Measurements from ENCODE around the gene SPG21.

The SPG21 gene

DNA sequence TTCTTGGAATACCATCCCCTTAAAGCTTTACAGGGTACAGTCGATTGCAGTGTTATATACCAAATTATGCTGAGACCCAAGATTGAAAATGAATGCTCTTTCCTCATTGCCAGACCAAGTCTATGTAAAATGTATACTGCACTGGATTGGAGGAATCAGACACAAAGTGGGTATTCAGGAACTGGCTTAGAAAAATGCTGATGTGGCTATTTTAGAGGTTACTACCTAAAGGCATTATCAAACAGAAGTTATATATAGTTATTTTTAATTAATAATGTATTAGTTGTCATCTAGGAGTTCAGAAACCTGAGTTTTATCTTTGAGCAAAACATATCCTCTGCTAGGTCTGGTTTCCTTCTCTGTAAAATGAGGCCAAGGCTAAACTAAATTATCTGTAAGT, 3.6 kb upstream of the SPG21 start:
- in situ Hi-C loops (cut with MboI; ENCODE audit: low sequenced_read_pairs) = no loop called here

DNA sequence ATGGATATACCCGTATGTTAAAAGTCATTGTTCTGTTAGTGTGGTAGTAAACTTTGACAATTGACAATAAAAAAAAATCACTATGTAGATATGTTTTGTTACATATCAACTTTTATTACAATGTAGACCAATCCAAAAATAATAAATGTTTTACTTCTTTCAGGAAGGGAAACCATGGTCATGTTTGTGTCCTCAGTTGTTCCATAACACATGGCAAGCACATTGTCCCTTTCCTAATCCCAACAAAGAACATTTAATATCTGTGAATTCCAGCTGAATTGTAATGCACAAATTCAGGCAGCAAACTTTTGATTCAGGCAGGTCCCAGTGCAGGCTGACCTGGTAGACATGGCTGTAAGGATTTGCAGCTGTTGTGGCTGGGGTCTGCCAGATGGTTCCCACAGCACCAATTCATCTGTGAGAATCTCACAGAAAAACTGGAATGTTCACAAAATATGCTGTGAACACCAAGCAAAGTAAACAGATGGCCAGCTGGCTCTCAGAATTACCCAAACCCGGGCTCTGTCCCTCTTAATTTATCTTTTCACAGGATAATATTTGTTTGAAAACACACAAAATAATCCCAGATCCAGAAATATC, 1.9 kb upstream of the SPG21 start:
- in situ Hi-C loops (cut with MboI; ENCODE audit: low sequenced_read_pairs) = no loop called here

DNA sequence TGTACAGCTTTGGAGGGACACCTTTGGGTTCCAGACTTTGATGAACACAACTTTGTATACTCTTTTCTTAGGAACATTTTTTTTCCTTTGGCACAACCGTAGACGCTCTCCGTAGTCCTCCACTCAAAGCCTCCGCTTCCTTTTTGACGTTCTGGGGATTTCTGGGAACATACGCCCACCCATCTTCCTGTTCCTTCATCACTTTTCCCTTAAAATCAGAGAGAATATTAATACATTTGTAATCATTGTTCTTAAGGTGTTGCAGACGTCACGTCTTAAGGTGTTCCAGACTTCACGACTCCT, 405 bp upstream of the SPG21 start:
- in situ Hi-C loops (cut with MboI; ENCODE audit: low sequenced_read_pairs) = no loop called here

DNA sequence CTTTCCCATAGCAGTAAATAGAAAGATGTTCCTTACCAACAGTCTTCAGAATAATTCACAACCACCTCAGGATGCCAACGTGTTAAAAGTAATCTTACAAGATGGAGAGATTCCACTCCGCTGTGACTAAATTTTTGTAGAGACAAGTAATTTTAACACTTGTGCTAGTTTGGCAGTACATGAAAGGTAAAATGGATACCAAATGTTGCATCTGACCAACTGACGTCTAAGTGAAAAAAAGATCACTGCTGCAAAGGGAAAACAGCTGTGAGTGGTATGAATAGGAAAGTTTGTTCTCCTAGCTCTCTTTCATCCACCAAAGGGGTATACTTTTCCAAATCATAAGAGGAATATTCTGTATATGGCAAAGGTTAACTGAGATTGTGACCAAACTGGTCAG, 2.6 kb downstream of the SPG21 start:
- in situ Hi-C loops (cut with MboI; ENCODE audit: low sequenced_read_pairs) = no loop called here

DNA sequence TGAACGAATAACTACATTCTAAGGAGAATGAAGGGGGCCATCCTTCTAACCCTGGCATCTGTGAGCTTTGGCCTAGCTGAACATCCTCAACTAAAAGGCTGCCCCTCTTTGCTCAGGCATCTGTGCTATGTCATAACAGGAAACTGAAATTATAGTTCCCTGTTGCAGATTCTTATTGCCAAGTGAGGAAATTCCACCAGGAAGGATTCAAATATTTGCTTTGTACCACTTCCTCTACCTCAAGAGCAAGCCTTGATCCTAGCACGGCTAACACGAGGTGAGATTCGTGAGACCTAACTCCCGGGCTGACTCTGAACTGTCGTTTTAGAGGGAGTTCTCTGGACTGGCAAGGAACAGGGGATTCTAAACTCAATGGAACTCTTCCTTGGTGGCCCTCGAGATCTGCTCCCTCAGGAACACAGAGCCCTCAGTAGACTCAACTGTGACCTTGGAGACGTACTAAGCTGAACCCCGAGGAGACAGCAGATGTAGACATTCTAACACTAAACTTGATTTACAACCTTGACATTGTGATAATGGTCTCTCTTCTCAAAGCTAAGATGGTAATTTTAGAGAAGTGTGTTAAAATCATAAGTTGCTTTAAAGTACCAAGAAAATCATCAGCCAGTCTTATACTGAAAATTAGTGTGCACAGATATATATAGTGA, 4.2 kb downstream of the SPG21 start:
- in situ Hi-C loops (cut with MboI; ENCODE audit: low sequenced_read_pairs) = no loop called here

DNA sequence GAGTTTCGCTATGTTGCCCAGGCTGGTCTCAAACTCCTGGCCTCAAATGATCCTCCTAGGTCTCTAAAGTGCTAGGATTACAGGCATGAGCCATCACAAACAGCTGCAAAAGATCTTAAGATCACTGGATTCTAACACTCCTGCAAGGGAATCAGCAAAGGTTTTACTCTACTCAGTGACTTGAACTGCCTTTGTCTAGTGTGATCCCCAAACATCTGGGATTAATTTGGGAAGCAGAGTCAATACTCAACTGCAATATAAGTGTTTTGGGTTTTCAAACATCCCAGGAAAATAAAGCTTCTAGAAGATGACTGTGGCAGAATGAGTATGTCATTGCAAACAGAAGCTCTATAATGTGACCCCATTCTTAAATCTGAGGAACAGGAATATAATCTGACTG, 7.2 kb downstream of the SPG21 start:
- in situ Hi-C loops (cut with MboI; ENCODE audit: low sequenced_read_pairs) = no loop called here

DNA sequence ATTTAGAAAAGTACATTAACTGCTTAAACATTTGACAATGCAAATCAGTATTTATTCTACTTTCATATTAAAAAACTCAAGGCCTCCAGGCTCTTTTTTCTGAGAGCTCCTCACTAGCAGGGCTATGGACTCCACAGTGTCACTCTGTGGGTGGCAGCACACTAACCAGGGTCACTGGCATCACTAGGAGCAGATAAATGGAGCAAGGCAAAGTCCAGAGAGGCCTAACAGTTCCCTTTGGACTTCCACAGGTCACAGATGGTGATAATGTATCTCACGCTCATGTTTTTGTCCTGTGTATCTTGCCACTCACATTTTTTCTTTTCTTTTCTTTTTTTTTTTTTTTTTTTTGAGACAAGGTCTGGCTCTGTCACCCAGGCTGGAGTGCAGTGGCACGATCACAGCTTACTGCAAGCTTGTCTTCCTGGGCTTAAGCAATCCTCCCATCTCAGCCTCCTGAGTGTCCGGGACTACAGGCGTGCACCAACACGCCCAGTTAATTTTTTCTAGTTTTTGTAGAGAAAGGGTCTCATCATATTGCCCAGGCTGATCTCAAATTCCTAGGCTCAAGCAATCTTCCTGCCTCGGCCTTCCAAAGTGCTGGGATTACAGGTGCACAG, 7.8 kb downstream of the SPG21 start:
- in situ Hi-C loops (cut with MboI; ENCODE audit: low sequenced_read_pairs) = no loop called here

DNA sequence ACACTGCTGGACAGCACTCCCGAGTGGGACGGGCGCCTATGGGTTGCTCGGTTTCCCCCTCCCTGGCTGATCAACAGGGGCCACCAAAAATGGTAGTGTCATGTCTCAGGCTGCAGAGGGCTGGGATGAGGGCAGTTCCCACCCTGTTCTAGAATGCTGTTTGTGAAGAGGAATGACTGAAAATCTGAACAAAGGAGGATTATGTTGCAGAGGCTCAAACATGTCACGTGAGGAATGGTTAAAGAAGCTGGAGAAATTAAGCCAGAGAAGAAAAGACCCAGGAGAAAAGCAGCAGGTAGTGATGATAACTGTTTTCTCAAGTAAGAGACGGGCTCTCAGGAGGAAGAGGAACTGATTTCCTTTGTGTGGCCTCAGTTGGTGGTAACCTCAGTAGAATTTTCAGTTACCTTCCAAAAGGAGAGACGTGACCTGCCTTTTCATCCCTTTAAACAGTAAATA, 10.4 kb downstream of the SPG21 start:
- in situ Hi-C loops (cut with MboI; ENCODE audit: low sequenced_read_pairs) = no loop called here

DNA sequence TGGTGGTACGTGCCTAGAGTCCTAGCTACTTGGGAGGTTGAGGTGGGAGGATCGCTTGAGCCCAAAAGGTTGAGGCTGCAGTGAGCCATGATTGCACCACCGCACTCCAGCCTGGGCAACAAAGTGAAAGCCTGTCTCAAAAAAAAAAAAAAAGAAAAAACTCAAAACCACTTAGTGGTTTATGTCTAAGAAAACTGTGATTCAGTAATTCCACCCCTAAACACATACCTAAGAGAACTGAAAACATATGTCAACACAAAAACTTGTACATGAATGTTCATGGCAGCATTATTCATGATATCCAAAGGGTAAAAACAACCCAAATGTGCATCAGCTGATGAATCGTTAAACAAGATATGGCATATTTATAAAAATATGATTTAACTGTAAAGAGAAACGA, 14.3 kb downstream of the SPG21 start:
- in situ Hi-C loops (cut with MboI; ENCODE audit: low sequenced_read_pairs) = no loop called here

DNA sequence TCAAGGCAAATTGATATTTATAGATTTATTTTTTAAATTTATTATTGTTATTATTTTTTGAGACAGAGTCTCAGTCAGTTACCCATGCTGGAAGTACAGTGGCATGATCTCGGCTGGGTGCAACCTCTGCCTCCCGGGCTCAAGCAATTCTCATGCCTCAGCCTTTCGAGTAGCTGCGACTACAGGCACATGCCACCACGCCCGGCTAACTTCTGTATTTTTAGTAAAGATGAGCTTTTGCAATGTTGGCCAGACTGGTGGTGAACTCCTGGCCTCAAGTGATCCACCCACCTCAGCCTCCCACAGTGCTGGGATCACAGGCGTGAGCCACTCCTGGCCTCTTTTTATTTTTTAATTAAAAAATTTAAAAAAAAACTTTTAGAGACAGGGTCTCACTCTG, 19.0 kb downstream of the SPG21 start:
- in situ Hi-C loops (cut with MboI; ENCODE audit: low sequenced_read_pairs) = no loop called here

DNA sequence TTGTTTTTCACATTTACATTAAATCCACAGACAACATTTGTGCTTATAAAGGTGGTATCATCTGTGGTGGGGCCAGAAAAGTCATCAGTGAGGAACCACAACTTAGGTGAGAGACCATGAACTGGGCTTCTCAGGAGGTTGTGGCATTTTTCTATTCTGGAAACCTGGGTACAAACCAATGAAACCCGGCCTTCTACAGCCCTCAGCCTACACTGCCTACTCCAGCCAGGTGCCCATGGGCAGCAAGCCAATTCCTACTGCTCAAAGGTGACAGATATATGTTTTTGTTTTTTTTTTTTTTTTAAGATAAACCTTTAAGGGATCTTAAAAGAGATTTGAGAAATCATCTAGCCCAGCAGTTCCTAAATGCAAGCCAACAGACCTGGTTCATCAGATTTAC, 20.3 kb downstream of the SPG21 start:
- in situ Hi-C loops (cut with MboI; ENCODE audit: low sequenced_read_pairs) = no loop called here

DNA sequence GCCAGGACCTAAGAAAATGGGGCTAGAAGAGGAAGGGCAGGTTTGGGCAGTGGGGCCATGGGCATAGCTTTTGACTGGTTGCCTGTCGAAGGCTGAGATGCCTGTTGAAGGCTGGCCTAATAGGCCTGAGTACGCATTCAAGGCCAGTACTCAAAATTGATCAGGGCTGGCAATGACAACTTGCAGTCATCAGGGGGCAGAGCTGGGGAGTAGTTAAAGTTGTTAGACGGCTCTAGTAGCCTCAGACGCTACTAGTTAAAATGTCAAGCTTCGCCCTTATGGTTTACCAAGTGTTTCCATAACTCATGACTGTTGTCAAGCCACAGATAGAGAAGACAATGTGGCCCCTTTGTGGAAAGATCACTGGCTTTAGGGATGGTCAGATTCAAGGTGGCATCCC, 28.7 kb downstream of the SPG21 start:
- in situ Hi-C loops (cut with MboI; ENCODE audit: low sequenced_read_pairs) = no loop called here

DNA sequence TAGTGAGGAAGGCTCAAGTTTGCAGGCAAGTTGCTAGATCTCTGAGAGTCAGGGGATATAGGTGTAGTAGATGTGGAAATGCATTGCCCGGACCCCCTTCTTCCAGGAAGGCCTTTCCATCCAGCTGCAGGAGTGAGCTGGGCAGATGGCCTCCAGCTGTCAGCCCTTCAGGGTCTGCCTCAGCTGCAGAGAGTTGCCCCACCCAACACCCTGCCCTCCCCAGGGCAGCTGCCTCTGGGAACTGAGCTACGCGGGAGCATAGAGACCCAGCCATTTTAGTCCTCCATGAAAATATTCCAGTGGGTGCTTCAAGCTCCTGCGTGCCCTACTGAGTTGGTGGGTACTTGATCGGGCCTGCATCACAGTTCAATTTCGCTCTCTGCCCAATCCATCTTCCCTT, 29.6 kb downstream of the SPG21 start:
- in situ Hi-C loops (cut with MboI; ENCODE audit: low sequenced_read_pairs) = no loop called here

DNA sequence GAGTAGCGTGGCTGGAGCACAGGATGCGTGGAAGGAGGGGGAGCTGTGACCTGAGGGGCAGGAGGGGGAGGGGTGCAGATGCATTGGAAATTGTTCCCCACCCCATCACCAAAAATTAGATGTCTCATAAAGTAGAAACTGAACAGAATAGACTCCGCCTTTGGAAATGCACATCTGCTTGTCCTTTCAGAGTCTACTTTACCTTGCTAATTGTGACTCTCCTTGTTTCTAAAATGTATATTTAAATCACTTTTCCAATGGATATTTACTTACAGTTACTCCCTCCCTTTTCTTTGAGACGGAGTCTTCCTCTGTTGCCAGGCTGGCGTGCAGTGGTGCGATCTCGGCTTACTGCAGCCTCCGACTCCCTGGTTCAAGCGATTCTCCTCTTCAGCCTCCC, 30.6 kb downstream of the SPG21 start:
- in situ Hi-C loops (cut with MboI; ENCODE audit: low sequenced_read_pairs) = no loop called here

DNA sequence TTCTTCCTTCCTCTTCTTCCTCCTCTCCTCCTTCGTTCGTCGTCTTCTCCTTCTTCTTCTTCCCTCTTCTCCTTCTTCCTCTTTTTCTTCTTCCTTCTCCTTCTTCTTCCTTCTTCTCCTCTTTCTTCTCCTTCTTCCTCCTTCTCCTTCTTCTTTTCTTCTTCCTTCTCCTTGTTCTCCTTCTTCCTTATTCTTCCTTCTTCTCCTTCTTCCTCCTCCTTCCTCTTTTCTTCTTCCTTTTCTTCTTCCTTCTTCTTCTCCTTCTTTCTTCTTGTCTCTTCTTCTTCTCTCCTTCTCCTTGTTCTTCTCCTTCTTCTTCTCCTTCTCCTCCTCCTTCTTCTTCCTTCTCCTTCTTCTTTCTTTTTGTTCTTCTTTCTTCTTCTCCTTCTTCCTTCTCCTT, 35.3 kb downstream of the SPG21 start:
- in situ Hi-C loops (cut with MboI; ENCODE audit: low sequenced_read_pairs) = no loop called here

DNA sequence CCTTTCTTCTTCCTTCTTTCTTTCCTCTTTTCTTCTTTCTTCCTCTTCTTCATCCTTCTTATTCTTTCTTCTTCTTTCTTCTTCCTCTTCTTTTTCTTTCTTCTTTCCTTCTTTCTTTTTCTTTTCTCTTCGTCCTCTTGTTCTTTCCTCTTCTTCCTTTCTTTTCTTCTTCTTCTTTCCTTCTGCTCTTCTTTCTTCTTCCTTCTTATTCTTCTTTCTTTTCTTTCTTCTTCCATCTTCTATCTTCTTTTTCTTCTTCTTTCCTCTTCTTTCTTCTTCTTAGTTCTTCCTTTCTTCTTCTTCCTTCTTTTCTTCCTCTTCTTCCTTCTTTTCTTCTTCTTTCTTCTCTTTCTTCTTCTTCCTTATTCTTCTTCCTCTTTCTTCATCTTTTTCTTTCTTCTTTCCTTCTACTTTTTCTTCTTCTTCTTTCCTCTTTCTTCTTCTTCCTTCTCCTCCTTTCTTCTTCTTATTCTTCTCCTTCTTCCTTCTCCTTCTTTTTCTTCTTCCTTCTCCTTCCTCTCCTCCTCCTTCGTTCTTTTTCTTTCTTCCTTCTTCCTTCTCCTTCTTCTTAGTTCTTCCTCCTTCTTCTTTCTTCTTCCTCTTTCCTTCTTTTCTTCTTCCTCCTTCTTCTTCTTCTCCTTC, 37.8 kb downstream of the SPG21 start:
- in situ Hi-C loops (cut with MboI; ENCODE audit: low sequenced_read_pairs) = no loop called here

DNA sequence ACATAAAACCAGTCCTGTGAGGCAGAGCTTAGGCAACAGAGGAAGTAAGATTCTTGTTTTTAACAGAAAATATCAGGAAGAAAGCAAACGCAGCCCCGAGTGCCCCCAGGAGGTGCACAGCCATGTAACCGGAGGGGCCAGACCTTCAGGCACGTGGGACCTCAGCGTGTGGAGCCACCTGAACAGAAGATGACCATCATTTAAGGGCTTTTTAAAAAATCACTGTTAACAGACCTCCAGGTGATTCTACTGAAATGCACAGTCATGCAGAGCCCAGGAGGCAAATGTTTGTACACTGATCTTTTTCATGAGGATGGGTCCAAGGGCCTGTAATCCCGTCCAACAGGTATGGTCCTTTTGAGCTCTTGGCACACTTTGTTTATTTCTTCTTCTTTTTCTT, 38.8 kb downstream of the SPG21 start:
- in situ Hi-C loops (cut with MboI; ENCODE audit: low sequenced_read_pairs) = no loop called here

DNA sequence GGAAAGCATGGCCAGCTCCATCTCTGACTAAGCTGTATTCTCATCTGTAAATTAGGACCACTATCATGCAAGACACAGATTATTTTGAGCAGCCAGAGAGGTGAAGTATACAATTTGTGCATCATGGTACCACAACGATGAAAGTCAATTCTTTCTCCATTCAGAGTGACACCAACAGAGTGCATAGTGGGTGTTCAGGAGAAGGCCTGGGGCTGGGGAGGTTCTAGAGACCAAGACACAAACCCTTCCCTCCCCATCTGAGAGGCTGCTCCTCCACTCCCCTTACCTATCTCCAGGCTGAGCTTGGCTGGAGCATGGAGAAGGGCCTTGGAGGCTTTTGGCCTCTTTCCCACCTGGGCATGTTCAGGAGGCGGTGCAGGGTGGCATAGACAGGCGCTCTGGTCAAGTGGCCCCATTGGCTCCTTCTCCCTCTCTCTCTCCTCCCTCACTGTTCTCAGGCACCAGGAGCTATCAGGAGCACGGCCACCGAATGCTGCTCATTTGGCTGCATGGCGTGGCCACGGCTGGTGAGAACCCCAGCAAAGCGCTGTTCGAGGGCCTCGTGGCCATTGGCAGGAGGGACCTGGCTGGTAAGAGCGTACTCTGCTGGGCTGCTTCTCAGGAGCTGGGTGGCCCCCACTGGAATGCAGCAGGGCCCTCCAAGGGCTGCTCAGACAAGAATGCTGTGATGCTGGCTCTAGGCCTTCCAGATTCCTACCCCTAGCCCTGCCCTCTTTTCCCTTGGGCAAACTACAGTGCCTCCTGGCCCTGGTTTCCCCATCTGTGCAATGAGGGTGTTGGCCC, 40.1 kb downstream of the SPG21 start:
- in situ Hi-C loops (cut with MboI; ENCODE audit: low sequenced_read_pairs) = no loop called here

DNA sequence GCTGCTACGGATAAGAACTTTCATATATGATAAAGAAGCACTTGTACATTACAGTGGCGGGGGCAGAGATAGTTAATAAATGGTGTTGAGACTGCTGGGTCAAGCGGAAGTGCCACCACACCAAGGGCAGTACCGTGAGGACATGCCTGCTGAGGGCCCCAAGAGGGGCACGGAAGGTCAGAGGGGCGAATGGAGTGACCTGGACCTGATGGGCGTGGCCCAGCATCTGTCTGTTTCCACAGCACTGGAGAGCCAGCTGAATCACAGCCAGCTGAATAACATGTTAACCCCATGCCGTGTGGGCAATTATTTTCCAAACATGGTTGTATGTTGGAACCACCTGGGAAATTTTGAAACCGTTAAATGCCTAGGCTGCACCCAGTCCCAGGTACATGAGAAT, 40.8 kb downstream of the SPG21 start:
- in situ Hi-C loops (cut with MboI; ENCODE audit: low sequenced_read_pairs) = no loop called here

DNA sequence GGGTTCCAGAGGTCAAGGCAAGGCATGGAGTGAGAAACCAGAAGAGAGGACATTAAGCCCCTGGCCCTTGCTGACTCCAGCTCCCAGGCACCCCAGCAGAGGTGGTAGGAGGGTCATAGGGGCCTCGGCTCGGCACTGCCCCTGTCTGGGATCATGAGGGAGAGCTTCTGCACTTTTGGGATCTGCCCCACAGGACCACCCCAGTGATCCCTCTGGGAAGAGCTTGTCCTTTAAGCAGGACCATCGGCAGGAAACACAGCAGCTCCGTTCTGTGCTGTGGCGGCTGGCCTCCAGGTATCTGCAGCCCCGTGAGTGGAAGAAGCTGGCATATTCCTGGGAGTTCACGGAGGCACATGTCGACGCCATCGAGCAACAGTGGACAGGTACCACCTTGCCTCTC, 42.5 kb downstream of the SPG21 start:
- in situ Hi-C loops (cut with MboI; ENCODE audit: low sequenced_read_pairs) = no loop called here

DNA sequence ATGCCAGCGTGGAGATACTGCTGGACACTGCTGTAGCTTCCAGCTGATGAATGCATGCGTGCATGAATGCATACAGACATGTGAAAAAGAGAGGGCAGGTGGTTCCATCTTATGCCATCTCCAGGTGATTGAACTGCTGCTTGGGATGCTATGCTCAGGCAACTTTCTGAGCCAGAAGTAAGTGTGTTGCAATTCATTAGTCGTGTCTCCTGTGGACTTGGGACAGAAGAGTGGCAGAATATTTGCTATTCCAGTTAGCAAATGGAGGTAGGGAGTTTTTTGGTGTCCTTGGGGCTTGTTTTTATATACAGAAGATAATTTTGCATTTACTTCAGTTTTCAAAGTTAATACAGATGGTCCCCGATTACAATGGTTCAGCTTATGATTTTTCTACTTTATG, 44.8 kb downstream of the SPG21 start:
- in situ Hi-C loops (cut with MboI; ENCODE audit: low sequenced_read_pairs) = no loop called here
